A549 (cell line): ENCODE measurements around the gene KLK2. TPM values are rescaled to one million over a fixed set of nuclear protein-coding genes. Genes with fewer than 3 reads are reported as not detected.

Experiments
- ATAC-seq, 2 experiments: fragments of 200-7000 bp in 1 of 2; fragments of >200 bp in 1 of 2; cut with Nextera tagmentation in 1 of 2; cut with Tn5 transposase in 1 of 2; 3 replicates each; pipeline versions ENCODE4 v1.8.0 to v1.9.1; 2018 to 2020; ENCODE audit warnings: mild to moderate bottlenecking in 1 of 2, moderate library complexity in 1 of 2
- CTCF ChIA-PET: fragments of 300-600 bp; sonication (Branson Sonifier 250); formaldehyde crosslinking; extraction: SDS; loops from one replicate; lab custom pipeline; 2021; ENCODE audit warnings: antibody characterized with exemption, inconsistent platforms; lab: Yijun Ruan, JAX
- POLR2A ChIA-PET: fragments of 350-600 bp; formaldehyde crosslinking; extraction: SDS; loops from one replicate; lab custom pipeline; 2021; ENCODE audit warnings: antibody characterized with exemption, inconsistent platforms; lab: Yijun Ruan, JAX
- DNase-seq, 2 experiments: peaks; one replicate each; pipeline versions ENCODE4 v3.0.0 to v3.0.0-alpha.2; 2011 to 2016; ENCODE audit warnings: low read depth in 1 of 2, low spot score in 1 of 2
- FAIRE-seq: peaks from 2 replicates; lab custom pipeline; 2011; peaks lifted over from hg19 to GRCh38; lab: Jason Lieb, UNC
- H3K27ac ChIP-seq, 2 experiments: fragments of >200 bp; sonication (Bioruptor Twin); formaldehyde crosslinking; 3 replicates each; pipeline ENCODE4 v1.5.1; 2016 to 2017
- H3K4me1 ChIP-seq: fragments of >200 bp; sonication (Bioruptor Twin); formaldehyde crosslinking; 3 replicates; pipeline ENCODE4 v1.6.1; 2016
- H3K4me2 ChIP-seq: fragments of >200 bp; sonication (Bioruptor Twin); formaldehyde crosslinking; 3 replicates; pipeline ENCODE4 v1.6.1; 2016
- H3K4me3 ChIP-seq: fragments of >200 bp; sonication (Bioruptor Twin); formaldehyde crosslinking; 3 replicates; pipeline ENCODE4 v1.5.1; 2016
- H3K9me3 ChIP-seq: fragments of >200 bp; sonication (Bioruptor Twin); formaldehyde crosslinking; 3 replicates; pipeline ENCODE4 v1.6.1; 2016
- CHD4 ChIP-seq: fragments of 200-600 bp; sonication (generic); IDR thresholded peaks from 2 replicates; pipeline ENCODE4 v1.6.1; 2016; ENCODE audit warnings: antibody characterized with exemption, mild to moderate bottlenecking, borderline replicate concordance
- EHMT2 ChIP-seq: fragments of 200-600 bp; sonication (generic); IDR thresholded peaks from 2 replicates; pipeline ENCODE4 v1.6.1; 2016; ENCODE audit warnings: antibody characterized with exemption, low read depth, mild to moderate bottlenecking, moderate library complexity
- ESRRA ChIP-seq: fragments of 150-350 bp; IDR thresholded peaks from 2 replicates; pipeline ENCODE4 v1.6.1; 2014; ENCODE audit warnings: mild to moderate bottlenecking, low read length, borderline replicate concordance
- FOXS1 ChIP-seq: fragments of 250-450 bp; sonication (Bioruptor Pico); IDR thresholded peaks from 2 replicates; pipeline ENCODE4 v1.5.0; 2020; ENCODE audit warnings: mild to moderate bottlenecking, moderate library complexity
- HDAC2 ChIP-seq: fragments of 200-600 bp; sonication (generic); IDR thresholded peaks from 2 replicates; pipeline ENCODE4 v1.6.1; 2016
- HEYL ChIP-seq: fragments of 250-450 bp; sonication (Bioruptor Pico); IDR thresholded peaks from 2 replicates; pipeline ENCODE4 v1.8.0; 2021; ENCODE audit warnings: mild to moderate bottlenecking, moderate library complexity
- HOXA7 ChIP-seq: fragments of 250-450 bp; sonication (Bioruptor Pico); IDR thresholded peaks from 2 replicates; pipeline ENCODE4 v1.5.0; 2020; ENCODE audit warnings: mild to moderate bottlenecking, moderate library complexity
- HOXB13 ChIP-seq: fragments of 250-450 bp; sonication (Bioruptor Pico); IDR thresholded peaks from 2 replicates; pipeline ENCODE4 v1.5.0; 2020; ENCODE audit warnings: low read depth, mild to moderate bottlenecking, moderate library complexity
- JUN ChIP-seq, 2 experiments: fragments of >200 bp; sonication (Bioruptor Twin); formaldehyde crosslinking; IDR thresholded peaks; 2 replicates in 1 of 2; 3 replicates in 1 of 2; pipeline ENCODE4 v1.6.1; 2016 to 2017
- MAFK ChIP-seq: fragments of 450-650 bp; IDR thresholded peaks from 2 replicates; pipeline ENCODE4 v1.6.1; 2014; ENCODE audit not compliant: partially characterized antibody
- MAZ ChIP-seq: fragments of 150-350 bp; IDR thresholded peaks from 2 replicates; pipeline ENCODE4 v1.6.1; 2014; ENCODE audit warnings: antibody characterized with exemption, low read depth, low read length, borderline replicate concordance
- NPAS2 ChIP-seq: fragments of 250-450 bp; sonication (Bioruptor Pico); IDR thresholded peaks from 2 replicates; pipeline ENCODE4 v1.8.0; 2022; ENCODE audit warnings: mild to moderate bottlenecking, moderate library complexity, borderline replicate concordance
- NR3C1 ChIP-seq: fragments of >200 bp; sonication (Bioruptor Twin); formaldehyde crosslinking; IDR thresholded peaks from 3 replicates; pipeline ENCODE4 v1.6.1; 2017
- PHF8 ChIP-seq: fragments of 200-600 bp; sonication (generic); IDR thresholded peaks from 2 replicates; pipeline ENCODE4 v1.6.1; 2016; ENCODE audit warnings: low read depth, mild to moderate bottlenecking, antibody characterized with exemption, moderate library complexity, borderline replicate concordance
- POLR2A ChIP-seq: IDR thresholded peaks from 2 replicates; pipeline ENCODE4 v1.6.1; 2012; ENCODE audit warnings: mild to moderate bottlenecking, low read length
- TFCP2L1 ChIP-seq: fragments of 250-450 bp; sonication (Bioruptor Pico); IDR thresholded peaks from 2 replicates; pipeline ENCODE4 v1.5.0; 2021; ENCODE audit warnings: mild to moderate bottlenecking
- ZC3H11A ChIP-seq: fragments of 450-650 bp; IDR thresholded peaks from 2 replicates; pipeline ENCODE4 v1.6.1; 2014; ENCODE audit warnings: antibody characterized with exemption, mild to moderate bottlenecking
- ZNF302 ChIP-seq: fragments of 250-450 bp; sonication (Bioruptor Pico); IDR thresholded peaks from 2 replicates; pipeline ENCODE4 v1.9.0; 2021; ENCODE audit warnings: inconsistent platforms, mild to moderate bottlenecking, moderate library complexity
- ZSCAN20 ChIP-seq: fragments of 250-450 bp; sonication (Bioruptor Pico); IDR thresholded peaks from 2 replicates; pipeline ENCODE4 v1.8.0; 2022; ENCODE audit warnings: mild to moderate bottlenecking, moderate library complexity
- WGBS: methylation state at CpG from one replicate; pipeline ENCODE4 v1.1.6; 2017; ENCODE audit errors: missing lambda C conversion rate; 5-methylcytosine and 5-hydroxymethylcytosine counted together
- polyA minus RNA-seq: library from RNA; depleted of rRNA, polyadenylated mRNA; stranded (reverse); fragments of >200 nt; gene quantifications from 2 replicates; pipeline ENCODE4 v1.2.3, GENCODE V29; 2011; rRNA and poly(A)+ RNA removed
- polyA plus RNA-seq, 4 experiments: library from polyadenylated mRNA; depleted of rRNA in 3 of 4; stranded (reverse); fragments of >200 nt; fragmentation: RNase III in 1 of 4; extraction: RNeasy Plus Mini Kit Qiagen cat#74134 plus additional on column Dnase treatment in 1 of 4; gene quantifications; 2 replicates in 3 of 4; 3 replicates in 1 of 4; pipeline ENCODE4 v1.2.3, GENCODE V29; 2011 to 2017
- TF ChIP-seq, protein P1 (sequence below): fragments of >200 bp; sonication (Bioruptor Twin); formaldehyde crosslinking; IDR thresholded peaks from 3 replicates; pipeline ENCODE4 v1.6.1; 2016
- TF ChIP-seq, protein P2 (sequence below): fragments of 250-450 bp; sonication (Bioruptor Pico); IDR thresholded peaks from 2 replicates; pipeline ENCODE4 v1.5.0; 2021; ENCODE audit warnings: mild to moderate bottlenecking, moderate library complexity, borderline replicate concordance

Gene KLK2
- polyA plus RNA-seq (2011; rRNA removed) = 0.42 and 0.49 TPM in 2 replicates
- polyA plus RNA-seq (2012; cell fraction: cytosol; rRNA removed) = 0.08 and 0.22 TPM in 2 replicates
- polyA plus RNA-seq (2012; cell fraction: nucleus; rRNA removed) = 0.62 and 1.2 TPM in 2 replicates
- 0.14 to 0.36 TPM (median 0.21 TPM) in 3 replicates for polyA plus RNA-seq (2017; fragmentation: RNase III; extraction: RNeasy Plus Mini Kit Qiagen cat#74134 plus additional on column Dnase treatment)
- polyA minus RNA-seq = 0.92 and 1.2 TPM in 2 replicates

- ATAC-seq = no peak
- FAIRE-seq = no peak
- WGBS = 59% methylated on average over 2 of the region's 3 CpGs
Measured at GRCh38 chr19:50873056-50873455, at the start of gene KLK2. Gene KLK2, plus strand, starts transcription at chr19:50873439. Its CDS starts 35 bp downstream, at chr19:50873474.

DNA sequence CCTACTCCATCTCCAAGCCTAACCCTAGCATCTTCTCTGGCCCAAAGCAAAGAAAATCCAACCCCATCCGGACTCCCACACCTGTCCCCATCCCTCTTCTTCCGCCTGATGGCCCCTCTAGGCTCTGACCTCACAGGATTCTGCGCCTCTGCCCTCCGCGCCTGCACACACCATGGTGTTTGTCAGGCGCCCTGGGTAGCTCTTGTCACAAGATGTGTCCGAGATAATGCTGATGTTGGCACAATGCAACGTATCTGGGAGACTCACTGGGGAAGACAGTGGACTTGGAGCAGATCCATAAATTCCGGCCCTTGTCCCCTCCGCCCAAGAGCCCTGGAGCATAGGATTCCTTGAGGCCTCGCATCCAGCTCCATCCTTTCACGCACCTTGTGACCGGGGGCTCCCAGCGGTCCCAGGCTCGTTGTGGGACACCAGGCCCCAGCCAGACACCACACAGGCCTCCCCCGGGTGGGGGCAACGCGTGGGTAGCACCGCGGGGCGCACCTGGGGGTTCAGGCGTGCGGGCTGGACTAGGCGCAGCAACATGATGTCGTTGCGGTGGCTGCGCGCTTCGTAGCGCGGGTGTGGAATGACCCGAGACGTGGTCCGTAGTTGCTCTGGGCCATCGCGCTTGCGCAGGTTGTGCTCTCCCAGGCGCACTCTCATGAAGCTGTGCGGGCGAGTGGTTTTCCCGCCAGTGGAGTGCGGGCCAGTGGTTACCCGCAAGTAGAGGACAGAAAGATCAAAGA lies 46.6 kb upstream of the KLK2 start:
- CTCF ChIA-PET = interaction anchor here (1.0 to 1.1 kb wide), 2 partner anchors 9 to 32 kb away, joined by 3 read pairs; no protein-coding TSS in a partner anchor
- ATAC-seq (no peak), FAIRE-seq (no peak), DNase-seq (no peak)
- TF ChIP-seq NPAS2 (CRISPR knock-in tag) (no peak), MAFK (peak; percentile 79)
- no peak overlapping the region for H3K4me3 ChIP-seq
- no peak overlapping the region for H3K27ac ChIP-seq
- POLR2A ChIA-PET = no interaction called here
- H3K4me1 ChIP-seq = 0 out of 3 replicates have a peak, but pooled peaks cover 6% of the 10 kb centered on the region
- H3K4me2 ChIP-seq = no peak overlapping the region
- 71% methylated on average over 38 of the region's 43 CpGs for WGBS
- no peaks in the 10 kb centered on the region for H3K9me3 ChIP-seq

More at GRCh38 chr19:50873056-50873455, at the start of gene KLK2:
- H3K4me1 ChIP-seq = no peaks in the 10 kb centered on the region
- no peak within 1 kb of the TSS for H3K4me3 ChIP-seq
- 0 out of 3 replicates have a peak, but pooled peaks cover 3% of the 10 kb centered on the region for H3K9me3 ChIP-seq
- TF ChIP-seq ZC3H11A (no peak), PHF8 (no peak), EHMT2 (no peak), NPAS2 (CRISPR knock-in tag) (no peak), CHD4 (no peak), ESRRA (no peak), ZNF302 (CRISPR knock-in tag) (no peak), HDAC2 (no peak), MAZ (no peak)
- ChIA-PET CTCF (interaction anchor here (0.6 to 2.2 kb wide), 3 partner anchors 9 to 286 kb away, joined by 3 to 6 read pairs (median 3); no protein-coding TSS in a partner anchor), POLR2A (no interaction called here)
- H3K27ac ChIP-seq = no peak within 1 kb of the TSS
- DNase-seq = no peak
- no peak within 1 kb of the TSS for H3K4me2 ChIP-seq

GRCh38 chr19:50827476-50827875 lies 45.8 kb upstream of the KLK2 start:
- no peak for FAIRE-seq
- ChIA-PET POLR2A (no interaction called here), CTCF (no interaction called here)
- TF ChIP-seq NR3C1 (no peak), HOXB13 (CRISPR knock-in tag) (no peak), ZSCAN20 (no peak), FOXS1 (CRISPR knock-in tag) (no peak), HOXA7 (CRISPR knock-in tag) (no peak), TFCP2L1 (no peak), EHMT2 (no peak), HEYL (no peak), JUN (IDR thresholded peaks at IDR 0.05) (no peak), POLR2A (no peak)
- TF ChIP-seq, protein P1, sequence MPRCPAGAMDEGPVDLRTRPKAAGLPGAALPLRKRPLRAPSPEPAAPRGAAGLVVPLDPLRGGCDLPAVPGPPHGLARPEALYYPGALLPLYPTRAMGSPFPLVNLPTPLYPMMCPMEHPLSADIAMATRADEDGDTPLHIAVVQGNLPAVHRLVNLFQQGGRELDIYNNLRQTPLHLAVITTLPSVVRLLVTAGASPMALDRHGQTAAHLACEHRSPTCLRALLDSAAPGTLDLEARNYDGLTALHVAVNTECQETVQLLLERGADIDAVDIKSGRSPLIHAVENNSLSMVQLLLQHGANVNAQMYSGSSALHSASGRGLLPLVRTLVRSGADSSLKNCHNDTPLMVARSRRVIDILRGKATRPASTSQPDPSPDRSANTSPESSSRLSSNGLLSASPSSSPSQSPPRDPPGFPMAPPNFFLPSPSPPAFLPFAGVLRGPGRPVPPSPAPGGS = no peak
- TF ChIP-seq, protein P2, sequence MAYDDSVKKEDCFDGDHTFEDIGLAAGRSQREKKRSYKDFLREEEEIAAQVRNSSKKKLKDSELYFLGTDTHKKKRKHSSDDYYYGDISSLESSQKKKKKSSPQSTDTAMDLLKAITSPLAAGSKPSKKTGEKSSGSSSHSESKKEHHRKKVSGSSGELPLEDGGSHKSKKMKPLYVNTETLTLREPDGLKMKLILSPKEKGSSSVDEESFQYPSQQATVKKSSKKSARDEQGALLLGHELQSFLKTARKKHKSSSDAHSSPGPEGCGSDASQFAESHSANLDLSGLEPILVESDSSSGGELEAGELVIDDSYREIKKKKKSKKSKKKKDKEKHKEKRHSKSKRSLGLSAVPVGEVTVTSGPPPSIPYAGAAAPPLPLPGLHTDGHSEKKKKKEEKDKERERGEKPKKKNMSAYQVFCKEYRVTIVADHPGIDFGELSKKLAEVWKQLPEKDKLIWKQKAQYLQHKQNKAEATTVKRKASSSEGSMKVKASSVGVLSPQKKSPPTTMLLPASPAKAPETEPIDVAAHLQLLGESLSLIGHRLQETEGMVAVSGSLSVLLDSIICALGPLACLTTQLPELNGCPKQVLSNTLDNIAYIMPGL = no peak
- no peak overlapping the region for H3K27ac ChIP-seq
- no peak overlapping the region for H3K4me3 ChIP-seq
- H3K9me3 ChIP-seq = no peaks in the 10 kb centered on the region
- peak in 1 of 2 experiments; percentile 17; a peak in 1 of 6 replicates for ATAC-seq
- H3K4me1 ChIP-seq = 0 out of 3 replicates have a peak, but pooled peaks cover 6% of the 10 kb centered on the region
- no peak overlapping the region for H3K4me2 ChIP-seq
- 35% methylated on average over 14 of the region's 14 CpGs for WGBS
- no peak for DNase-seq
